Fibroblast of mammary gland (primary cell): ENCODE data around the gene CCSER1.

ENCODE experiments used
- DNase-seq: peaks from one replicate; pipeline ENCODE4 v3.0.0-alpha.2; 2010; ENCODE audit warnings: low read depth
- H3K4me3 ChIP-seq: 2 replicates; pipeline ENCODE4 v1.5.1; 2011; ENCODE audit warnings: low read depth, mild to moderate bottlenecking, low read length, moderate library complexity; ENCODE audit not compliant: control insufficient read depth
- TF ChIP-seq, protein P1 (sequence below): conservative IDR thresholded peaks from 2 replicates; pipeline ENCODE4 v1.5.1; 2011; ENCODE audit warnings: low read depth, low read length, inconsistent platforms; ENCODE audit not compliant: control insufficient read depth, insufficient read depth

CCSER1 gene

DNA sequence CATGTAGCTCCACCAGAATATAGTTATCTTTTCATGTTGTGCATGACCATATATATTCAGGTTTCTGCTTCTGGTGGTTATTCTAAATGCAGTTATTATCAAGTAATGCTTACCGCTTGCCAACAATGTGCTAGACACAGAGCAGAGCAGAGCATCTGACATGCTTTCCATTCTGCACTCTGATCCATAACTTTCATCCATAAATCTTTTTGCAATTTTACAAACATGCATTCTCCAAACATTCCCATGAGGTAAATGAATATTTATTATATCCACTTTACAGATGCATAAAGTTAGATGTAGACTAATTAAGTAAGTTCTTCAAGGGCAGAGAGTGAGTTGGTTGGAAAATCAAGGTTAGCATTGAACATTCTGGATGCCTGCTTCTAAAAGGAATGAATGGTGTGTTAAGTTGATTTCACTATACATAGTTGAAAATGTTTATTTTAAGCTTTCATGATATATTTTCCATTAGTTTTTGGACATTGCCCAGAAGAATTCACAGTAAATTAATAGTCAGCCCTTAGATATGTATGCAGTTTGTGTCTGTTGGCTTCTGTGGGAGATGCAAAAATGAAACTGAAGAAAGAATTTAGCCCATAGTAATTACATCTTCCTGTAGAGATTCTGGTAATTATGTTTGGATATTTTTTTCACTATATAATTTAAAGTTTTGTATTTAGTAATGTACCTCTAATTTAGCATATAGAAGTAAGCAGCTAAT lies 867.8 kb downstream of the CCSER1 start:
- H3K4me3 ChIP-seq = no peak overlapping the region
- TF ChIP-seq, protein P1, sequence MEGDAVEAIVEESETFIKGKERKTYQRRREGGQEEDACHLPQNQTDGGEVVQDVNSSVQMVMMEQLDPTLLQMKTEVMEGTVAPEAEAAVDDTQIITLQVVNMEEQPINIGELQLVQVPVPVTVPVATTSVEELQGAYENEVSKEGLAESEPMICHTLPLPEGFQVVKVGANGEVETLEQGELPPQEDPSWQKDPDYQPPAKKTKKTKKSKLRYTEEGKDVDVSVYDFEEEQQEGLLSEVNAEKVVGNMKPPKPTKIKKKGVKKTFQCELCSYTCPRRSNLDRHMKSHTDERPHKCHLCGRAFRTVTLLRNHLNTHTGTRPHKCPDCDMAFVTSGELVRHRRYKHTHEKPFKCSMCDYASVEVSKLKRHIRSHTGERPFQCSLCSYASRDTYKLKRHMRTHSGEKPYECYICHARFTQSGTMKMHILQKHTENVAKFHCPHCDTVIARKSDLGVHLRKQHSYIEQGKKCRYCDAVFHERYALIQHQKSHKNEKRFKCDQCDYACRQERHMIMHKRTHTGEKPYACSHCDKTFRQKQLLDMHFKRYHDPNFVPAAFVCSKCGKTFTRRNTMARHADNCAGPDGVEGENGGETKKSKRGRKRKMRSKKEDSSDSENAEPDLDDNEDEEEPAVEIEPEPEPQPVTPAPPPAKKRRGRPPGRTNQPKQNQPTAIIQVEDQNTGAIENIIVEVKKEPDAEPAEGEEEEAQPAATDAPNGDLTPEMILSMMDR = no peak
- DNase-seq = no peak

DNA sequence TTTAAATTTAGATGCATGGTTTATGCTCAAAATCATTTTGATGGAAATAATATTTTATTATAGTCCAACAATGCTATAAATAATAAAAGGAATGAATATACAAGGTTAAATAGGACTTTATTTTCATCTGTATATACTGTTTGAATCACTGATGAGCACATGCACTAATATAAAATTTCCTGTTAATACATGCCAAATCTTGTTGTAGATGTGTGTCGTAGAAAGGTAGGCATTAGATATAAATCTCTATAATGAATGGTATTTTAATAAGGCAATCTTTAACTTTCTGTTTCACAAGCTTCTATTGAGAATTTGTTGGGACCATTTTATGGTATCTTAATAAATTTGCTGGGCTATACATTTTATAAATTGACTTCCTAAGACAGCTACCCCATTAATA lies 868.8 kb downstream of the CCSER1 start:
- TF ChIP-seq, protein P1 = no peak
- DNase-seq = no peak
- H3K4me3 ChIP-seq = no peak overlapping the region

DNA sequence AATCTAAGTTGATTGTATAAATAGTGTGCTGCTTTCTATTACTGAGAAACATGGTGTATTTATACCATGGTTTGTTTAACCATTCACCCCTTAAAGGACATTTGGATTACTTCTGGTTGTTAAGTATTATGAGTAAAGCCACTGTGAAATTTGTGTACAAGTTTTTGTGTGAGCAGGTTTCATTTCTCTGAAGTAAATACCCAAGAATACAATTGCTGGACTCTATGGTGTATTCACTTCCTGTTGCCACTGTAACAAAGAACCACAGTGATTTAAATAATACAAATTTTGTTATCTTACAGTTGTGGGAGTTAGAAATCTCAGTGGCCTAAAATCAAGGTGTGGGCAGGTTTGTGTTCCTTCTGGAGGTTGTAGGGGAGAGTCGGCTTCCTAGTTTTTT lies 869.6 kb downstream of the CCSER1 start:
- TF ChIP-seq, protein P1 = no peak
- H3K4me3 ChIP-seq = no peak overlapping the region
- no peak for DNase-seq

GRCh38 chr4:91015861-91016260 lies 888.7 kb downstream of the CCSER1 start:
- TF ChIP-seq, protein P1 = no peak
- no peak for DNase-seq
- H3K4me3 ChIP-seq = no peak overlapping the region

DNA sequence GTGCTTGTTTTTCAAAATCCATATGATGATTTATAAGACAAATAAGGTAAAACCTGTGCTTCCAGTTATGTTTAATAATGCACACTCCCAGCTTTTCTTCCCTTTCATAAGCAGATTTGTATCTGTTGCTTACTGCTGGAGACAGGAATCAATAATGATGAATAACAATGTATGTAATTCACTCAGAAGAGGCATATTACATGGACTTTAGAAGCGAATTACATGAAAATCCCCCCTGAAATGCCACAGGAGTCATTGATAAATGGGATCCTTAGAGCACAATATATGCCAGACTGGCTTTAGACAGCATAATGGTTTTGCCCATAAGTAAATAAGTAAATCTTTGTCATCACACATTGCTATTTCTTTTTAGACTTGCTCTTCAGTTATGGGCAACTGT lies 892.3 kb downstream of the CCSER1 start:
- TF ChIP-seq, protein P1 = no peak
- H3K4me3 ChIP-seq = no peak overlapping the region
- DNase-seq = no peak

- no peak overlapping the region for H3K4me3 ChIP-seq
- TF ChIP-seq, protein P1 = no peak
- no peak for DNase-seq
Observed at GRCh38 chr4:91025241-91026148, 898.3 kb downstream of the CCSER1 start.
